Stomach (tissue), 9 donors: ENCODE measurements around the gene ZNF423. TPM values are rescaled to one million over a fixed set of nuclear protein-coding genes. Genes with fewer than 3 reads are reported as not detected.

Experiments used
- DNase-seq, 2 donors: peaks; one replicate each; pipeline versions ENCODE4 v3.0.0 to v3.0.0-alpha.2; 2013 to 2019
- H3K27ac ChIP-seq, 5 donors: fragments of 200-600 bp in 4 of 5; sonication (generic) in 4 of 5; one replicate each; pipeline ENCODE4 v1.5.1; 2013 to 2019; ENCODE audit warnings: mild to moderate bottlenecking in 1 of 5, moderate library complexity in 1 of 5
- H3K27me3 ChIP-seq, 3 donors: fragments of 200-600 bp; sonication (generic); one replicate each; pipeline ENCODE4 v1.5.1; 2017 to 2019; ENCODE audit warnings: mixed run types in 1 of 3
- H3K36me3 ChIP-seq, 4 donors: fragments of 200-600 bp; sonication (generic); 1 replicate in 3 of 4; 2 replicates in 1 of 4; pipeline ENCODE4 v1.5.1; 2016 to 2019
- H3K4me1 ChIP-seq, 4 donors: fragments of 200-600 bp; sonication (generic); one replicate each; pipeline ENCODE4 v1.5.1; 2016 to 2019
- H3K4me3 ChIP-seq, 4 donors: fragments of 200-600 bp; sonication (generic) in 3 of 4; one replicate each; pipeline ENCODE4 v1.5.1; 2016 to 2019; ENCODE audit warnings: mild to moderate bottlenecking in 1 of 4
- H3K9me3 ChIP-seq, 4 donors: fragments of 200-600 bp; sonication (generic); one replicate each; pipeline ENCODE4 v1.5.1; 2016 to 2019
- EP300 ChIP-seq: sonication (generic); formaldehyde crosslinking; IDR thresholded peaks from one replicate; pipeline ENCODE4 v1.6.1; 2017; ENCODE audit warnings: antibody characterized with exemption
- POLR2A ChIP-seq, 4 donors: fragments of 450-650 bp; IDR thresholded peaks; one replicate each; pipeline ENCODE4 v1.6.1; 2016; ENCODE audit warnings: antibody characterized with exemption in 4 of 4, control low read depth in 2 of 4, mild to moderate bottlenecking in 1 of 4, moderate library complexity in 1 of 4
- POLR2AphosphoS5 ChIP-seq, 3 donors: sonication (generic); formaldehyde crosslinking; IDR thresholded peaks; one replicate each; pipeline ENCODE4 v1.6.1; 2016; ENCODE audit warnings: antibody characterized with exemption in 3 of 3
- WGBS, 5 donors: extraction: QIAGEN DNeasy Blood & Tissue Kit in 3 of 5; methylation state at CpG; one replicate each; pipeline versions ENCODE4 v1.1.5 to v1.1.7; 2013 to 2018; 5-methylcytosine and 5-hydroxymethylcytosine counted together
- intact Hi-C: fragments of 100-400 bp; cut with DNase I; formaldehyde crosslinking; loops from one replicate; pipeline ENCODE4 v1.15.1; 2023; ENCODE audit warnings: low total_unique reads
- polyA plus RNA-seq, 3 donors: library from polyadenylated mRNA; stranded (reverse); fragments of 200-250 nt; gene quantifications; one replicate each; pipeline ENCODE4 v1.2.3, GENCODE V29; 2013
- total RNA-seq, 5 donors: library from RNA; depleted of rRNA; stranded (reverse); fragments of >200 nt; gene quantifications; one replicate each; pipeline versions ENCODE4 v1.1.0 to v1.2.3, GENCODE V29; 2014 to 2016
- TF ChIP-seq, protein P1 (sequence below), 7 experiments: fragments of 450-650 bp in 4 of 7; fragments of 200-600 bp in 3 of 7; sonication (generic) in 3 of 7; IDR thresholded peaks; one replicate each; pipeline ENCODE4 v1.5.1; 2016 to 2019; ENCODE audit warnings: antibody characterized with exemption in 7 of 7, control low read depth in 2 of 7, mild to moderate bottlenecking in 1 of 7
- donor health status: healthy with polysubstance abuse.
- donor health status: Bipolar disorder and iron deficiency.
- donor health status: healthy.

ZNF423 gene
- total and polyA plus RNA-seq, 8 donors: 0.29 to 3.5 (median 1.0) TPM

DNA sequence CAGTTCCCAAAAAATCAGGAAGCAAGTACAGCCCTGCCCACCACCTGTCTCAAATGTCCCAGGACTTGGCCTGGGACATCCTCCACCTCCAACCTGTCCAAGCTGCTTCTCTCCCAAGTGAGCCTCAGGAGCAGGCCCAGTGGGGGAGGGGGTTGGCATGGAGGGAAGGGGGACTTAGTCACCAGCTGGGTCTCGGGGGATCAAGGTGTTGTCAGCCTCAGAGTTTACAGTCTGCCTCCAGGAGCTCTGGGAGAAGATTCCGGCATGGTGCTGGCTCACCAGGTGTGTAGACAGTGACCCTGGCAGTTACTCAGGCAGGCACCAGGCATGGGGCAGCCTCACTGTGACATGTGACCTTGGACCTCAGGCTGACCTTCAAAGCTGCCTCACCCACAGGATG lies 19.7 kb downstream of the ZNF423 start:
- Histone ChIP-seq H3K9me3 (no peaks in the 10 kb centered on the region), H3K27me3 (peaks cover 0 to 46% (median 16%) of the 10 kb centered on the region in 3 donors), H3K4me1 (peaks cover 15 to 61% (median 40%) of the 10 kb centered on the region in 4 donors), H3K36me3 (no peaks in the 10 kb centered on the region), H3K4me3 (no peak overlapping the region), H3K27ac (peak overlapping the region in 3 of 5 donors; percentile 36 to 85 (median 79))
- WGBS, 5 donors: 69 to 94% (median 85%) methylated on average over 2 of the region's 2 CpGs
- intact Hi-C loops: no loop called here
- DNase-seq: no peak
- TF ChIP-seq, protein P1, sequence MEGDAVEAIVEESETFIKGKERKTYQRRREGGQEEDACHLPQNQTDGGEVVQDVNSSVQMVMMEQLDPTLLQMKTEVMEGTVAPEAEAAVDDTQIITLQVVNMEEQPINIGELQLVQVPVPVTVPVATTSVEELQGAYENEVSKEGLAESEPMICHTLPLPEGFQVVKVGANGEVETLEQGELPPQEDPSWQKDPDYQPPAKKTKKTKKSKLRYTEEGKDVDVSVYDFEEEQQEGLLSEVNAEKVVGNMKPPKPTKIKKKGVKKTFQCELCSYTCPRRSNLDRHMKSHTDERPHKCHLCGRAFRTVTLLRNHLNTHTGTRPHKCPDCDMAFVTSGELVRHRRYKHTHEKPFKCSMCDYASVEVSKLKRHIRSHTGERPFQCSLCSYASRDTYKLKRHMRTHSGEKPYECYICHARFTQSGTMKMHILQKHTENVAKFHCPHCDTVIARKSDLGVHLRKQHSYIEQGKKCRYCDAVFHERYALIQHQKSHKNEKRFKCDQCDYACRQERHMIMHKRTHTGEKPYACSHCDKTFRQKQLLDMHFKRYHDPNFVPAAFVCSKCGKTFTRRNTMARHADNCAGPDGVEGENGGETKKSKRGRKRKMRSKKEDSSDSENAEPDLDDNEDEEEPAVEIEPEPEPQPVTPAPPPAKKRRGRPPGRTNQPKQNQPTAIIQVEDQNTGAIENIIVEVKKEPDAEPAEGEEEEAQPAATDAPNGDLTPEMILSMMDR (IDR thresholded peaks at IDR 0.05): no peak

DNA sequence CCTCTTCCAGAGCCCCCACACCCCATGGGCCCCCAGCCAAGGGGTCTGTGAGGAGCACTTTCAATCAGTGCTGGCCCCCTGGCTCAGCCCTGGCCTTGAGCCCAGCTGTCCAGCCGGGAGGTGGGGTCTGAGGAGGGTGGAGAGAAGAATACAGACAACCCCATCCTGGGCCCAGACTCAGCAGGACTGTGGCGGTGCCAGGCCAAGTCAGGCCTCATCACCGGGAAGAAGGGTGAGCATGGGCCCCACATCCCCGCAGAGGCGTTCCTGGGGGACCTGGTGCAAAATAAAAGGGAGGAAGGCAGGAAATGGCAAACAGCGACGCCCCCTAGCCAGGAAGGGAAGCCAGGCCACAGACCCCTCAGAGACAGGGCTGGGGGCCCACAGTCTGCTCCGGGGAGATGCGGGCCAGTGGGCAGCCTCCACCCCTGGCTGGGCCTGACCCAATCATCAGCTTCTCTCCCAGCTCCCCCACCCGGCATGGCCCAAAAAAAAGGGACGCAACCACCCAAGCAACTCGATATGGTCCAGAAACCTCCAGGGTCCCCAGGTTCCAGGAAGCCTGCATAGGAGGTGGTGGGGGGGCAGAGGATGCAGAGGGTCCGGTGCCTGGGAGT lies 20.6 kb downstream of the ZNF423 start:
- Histone ChIP-seq H3K4me3 (no peak overlapping the region), H3K4me1 (peaks cover 15 to 61% (median 40%) of the 10 kb centered on the region in 4 donors), H3K27ac (peak overlapping the region; percentile 6 to 85 (median 67)), H3K27me3 (peaks cover 0 to 46% (median 16%) of the 10 kb centered on the region in 3 donors), H3K9me3 (no peaks in the 10 kb centered on the region), H3K36me3 (no peaks in the 10 kb centered on the region)
- DNase-seq: peak in 1 of 2 donors; percentile 65
- 63 to 71% (median 69%) methylated on average over 11 to 13 of the region's 13 CpGs for WGBS, 5 donors
- intact Hi-C loops: no loop called here
- TF ChIP-seq POLR2AphosphoS5 (IDR thresholded peaks at IDR 0.05) (no peak), EP300 (no peak), POLR2A (IDR thresholded peaks at IDR 0.05) (no peak)
- TF ChIP-seq, protein P1 (IDR thresholded peaks at IDR 0.05): no peak

DNA sequence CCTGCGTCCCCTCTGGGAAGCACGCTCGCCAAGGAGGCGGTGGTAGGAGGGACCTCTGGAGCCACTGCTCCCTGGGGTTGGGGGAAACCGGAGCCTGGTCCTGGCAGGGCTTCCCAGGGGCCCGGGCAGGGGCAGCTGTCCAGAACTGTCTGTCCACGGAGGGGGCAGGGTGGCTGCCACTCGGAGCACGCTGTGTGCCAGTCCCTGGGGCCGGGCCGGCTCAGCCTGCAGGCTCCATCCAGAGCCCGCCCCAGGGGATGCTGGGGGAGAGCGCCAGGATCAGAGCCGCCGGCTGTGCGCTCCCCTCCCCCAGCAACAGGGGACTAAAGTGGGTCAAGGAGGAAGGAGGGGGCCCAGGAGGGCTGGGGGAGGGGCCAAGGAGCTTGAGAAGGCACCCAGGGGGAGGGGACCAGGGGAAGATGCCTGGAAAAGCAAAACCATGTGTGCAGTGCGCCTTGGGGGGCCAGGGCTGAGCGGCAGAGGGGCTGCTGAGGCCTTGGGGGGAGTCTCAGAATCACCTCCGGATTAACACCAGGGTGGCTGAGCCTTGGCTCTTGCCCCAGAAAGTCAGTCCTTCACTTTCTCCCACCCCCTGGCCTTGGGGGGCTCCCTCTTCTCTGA lies 21.3 kb downstream of the ZNF423 start:
- peak in 1 of 2 donors; percentile 91 for DNase-seq
- Histone ChIP-seq H3K9me3 (no peaks in the 10 kb centered on the region), H3K27me3 (peaks cover 0 to 42% (median 14%) of the 10 kb centered on the region in 3 donors), H3K27ac (peak overlapping the region; percentile 49 to 85 (median 67)), H3K36me3 (no peaks in the 10 kb centered on the region), H3K4me3 (no peak overlapping the region), H3K4me1 (peaks cover 15 to 61% (median 40%) of the 10 kb centered on the region in 4 donors)
- intact Hi-C loops: no loop called here
- no peak for TF ChIP-seq POLR2A (IDR thresholded peaks at IDR 0.05)
- TF ChIP-seq, protein P1 (IDR thresholded peaks at IDR 0.05): no peak
- TF ChIP-seq EP300: no peak
- TF ChIP-seq POLR2AphosphoS5 (IDR thresholded peaks at IDR 0.05): no peak
- 31 to 39% (median 36%) methylated on average over 17 to 19 of the region's 19 CpGs for WGBS, 5 donors

DNA sequence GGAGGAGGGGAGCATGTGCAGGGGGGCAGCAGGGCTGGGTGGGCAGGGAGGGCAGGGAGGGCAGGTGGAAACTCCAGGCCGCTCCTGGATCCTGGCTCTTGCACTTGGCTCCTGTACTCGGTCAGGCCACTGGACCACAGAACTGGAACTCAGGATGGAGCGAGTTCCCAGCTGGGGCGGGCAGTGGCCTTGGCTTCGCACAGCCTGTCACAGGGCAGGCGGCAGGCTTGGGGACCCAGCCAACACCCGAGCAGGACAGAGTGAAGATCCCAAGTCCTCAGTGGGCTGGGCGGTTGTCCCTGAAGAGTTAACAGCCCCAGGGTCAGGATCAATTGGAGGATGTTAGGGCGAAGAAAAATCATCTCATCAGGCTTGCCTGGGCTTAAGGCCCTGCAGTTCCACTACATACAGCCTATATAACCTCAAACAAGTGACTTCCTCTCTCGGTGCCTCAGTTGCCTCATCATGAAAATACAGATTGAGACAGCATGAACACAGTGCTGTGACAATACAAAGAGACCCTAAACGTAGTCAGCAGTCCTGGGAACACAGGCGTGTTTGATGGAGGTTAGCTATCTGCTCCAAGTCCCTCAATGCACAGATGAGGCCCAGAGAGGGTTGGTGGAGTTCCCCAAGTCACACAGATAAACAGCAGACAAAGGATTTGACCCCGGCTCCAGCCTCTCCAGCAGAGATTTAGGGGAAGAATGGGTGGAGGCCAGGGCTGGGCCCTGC lies 21.9 kb downstream of the ZNF423 start:
- Histone ChIP-seq H3K36me3 (no peaks in the 10 kb centered on the region), H3K27me3 (peaks cover 0 to 35% (median 8%) of the 10 kb centered on the region in 3 donors), H3K4me3 (no peak overlapping the region), H3K4me1 (peaks cover 15 to 57% (median 38%) of the 10 kb centered on the region in 4 donors), H3K9me3 (no peaks in the 10 kb centered on the region), H3K27ac (peak overlapping the region; percentile 49 to 85 (median 67))
- TF ChIP-seq POLR2AphosphoS5 (IDR thresholded peaks at IDR 0.05) (no peak), EP300 (no peak), POLR2A (IDR thresholded peaks at IDR 0.05) (no peak)
- TF ChIP-seq, protein P1 (IDR thresholded peaks at IDR 0.05): no peak
- intact Hi-C loops: no loop called here
- no peak for DNase-seq
- 58 to 74% (median 69%) methylated on average over 12 to 13 of the region's 13 CpGs for WGBS, 5 donors
